ENCODE data around the gene MVB12B.

The MVB12B gene

GRCh38 chr9:126448136-126448535 is 121.5 kb downstream of the MVB12B start:
- no peak for TF ChIP-seq CTCF (IDR thresholded peaks at IDR 0.05; ENCODE audit: low read depth, low read length, missing control alignments)
- in situ Hi-C loops (cut with HindIII; ENCODE audit: low sequenced_read_pairs) = no loop called here
- DNase-seq (ENCODE audit: low read depth) = no peak
- no peak overlapping the region for H3K4me3 ChIP-seq (ENCODE audit: low read depth, low read length)

GRCh38 chr9:126448865-126449577 is 122.4 kb downstream of the MVB12B start:
- no peak for DNase-seq (ENCODE audit: low read depth)
- in situ Hi-C loops (cut with HindIII; ENCODE audit: low sequenced_read_pairs) = no loop called here
- TF ChIP-seq CTCF (IDR thresholded peaks at IDR 0.05; ENCODE audit: low read depth, low read length, missing control alignments) = no peak
- no peak overlapping the region for H3K4me3 ChIP-seq (ENCODE audit: low read depth, low read length)

GRCh38 chr9:126449725-126450667 is 123.4 kb downstream of the MVB12B start:
- no peak for DNase-seq (ENCODE audit: low read depth)
- no peak overlapping the region for H3K4me3 ChIP-seq (ENCODE audit: low read depth, low read length)
- no peak for TF ChIP-seq CTCF (IDR thresholded peaks at IDR 0.05; ENCODE audit: low read depth, low read length, missing control alignments)
- in situ Hi-C loops (cut with HindIII; ENCODE audit: low sequenced_read_pairs) = no loop called here

- H3K4me3 ChIP-seq (ENCODE audit: low read depth, low read length) = no peak overlapping the region
- in situ Hi-C loops (cut with HindIII; ENCODE audit: low sequenced_read_pairs) = no loop called here
- DNase-seq (ENCODE audit: low read depth) = no peak
- no peak for TF ChIP-seq CTCF (IDR thresholded peaks at IDR 0.05; ENCODE audit: low read depth, low read length, missing control alignments)
These were observed 124.1 kb downstream of the MVB12B start for GRCh38 chr9:126450668-126451205.

- TF ChIP-seq CTCF (IDR thresholded peaks at IDR 0.05; ENCODE audit: low read depth, low read length, missing control alignments) = no peak
- no peak for DNase-seq (ENCODE audit: low read depth)
- in situ Hi-C loops (cut with HindIII; ENCODE audit: low sequenced_read_pairs) = no loop called here
- no peak overlapping the region for H3K4me3 ChIP-seq (ENCODE audit: low read depth, low read length)
These were observed 124.8 kb downstream of the MVB12B start for GRCh38 chr9:126451316-126451885.

- no peak for TF ChIP-seq CTCF (IDR thresholded peaks at IDR 0.05; ENCODE audit: low read depth, low read length, missing control alignments)
- in situ Hi-C loops (cut with HindIII; ENCODE audit: low sequenced_read_pairs) = no loop called here
These were observed 125.5 kb downstream of the MVB12B start for GRCh38 chr9:126452106-126452505.

More at GRCh38 chr9:126452106-126452505, 125.5 kb downstream of the MVB12B start:
- no peak overlapping the region for H3K4me3 ChIP-seq (ENCODE audit: low read depth, low read length)
- DNase-seq (ENCODE audit: low read depth) = no peak

Data from astrocyte of the cerebellum (primary cell).